ENCODE data around the gene NGEF.

GRCh38 chr2:232981356-232981755 lies 31.7 kb downstream of the NGEF start:
- TF ChIP-seq, protein P1, sequence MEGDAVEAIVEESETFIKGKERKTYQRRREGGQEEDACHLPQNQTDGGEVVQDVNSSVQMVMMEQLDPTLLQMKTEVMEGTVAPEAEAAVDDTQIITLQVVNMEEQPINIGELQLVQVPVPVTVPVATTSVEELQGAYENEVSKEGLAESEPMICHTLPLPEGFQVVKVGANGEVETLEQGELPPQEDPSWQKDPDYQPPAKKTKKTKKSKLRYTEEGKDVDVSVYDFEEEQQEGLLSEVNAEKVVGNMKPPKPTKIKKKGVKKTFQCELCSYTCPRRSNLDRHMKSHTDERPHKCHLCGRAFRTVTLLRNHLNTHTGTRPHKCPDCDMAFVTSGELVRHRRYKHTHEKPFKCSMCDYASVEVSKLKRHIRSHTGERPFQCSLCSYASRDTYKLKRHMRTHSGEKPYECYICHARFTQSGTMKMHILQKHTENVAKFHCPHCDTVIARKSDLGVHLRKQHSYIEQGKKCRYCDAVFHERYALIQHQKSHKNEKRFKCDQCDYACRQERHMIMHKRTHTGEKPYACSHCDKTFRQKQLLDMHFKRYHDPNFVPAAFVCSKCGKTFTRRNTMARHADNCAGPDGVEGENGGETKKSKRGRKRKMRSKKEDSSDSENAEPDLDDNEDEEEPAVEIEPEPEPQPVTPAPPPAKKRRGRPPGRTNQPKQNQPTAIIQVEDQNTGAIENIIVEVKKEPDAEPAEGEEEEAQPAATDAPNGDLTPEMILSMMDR (conservative IDR thresholded peaks at IDR 0.05 in 1 of 2, IDR thresholded peaks at IDR 0.05 in 1 of 2; ENCODE audit: extremely low read depth in 1 of 2, insufficient read depth in 1 of 2, low read depth in 1 of 2, low read length in 2 of 2): no peak
- no peak for TF ChIP-seq EZH2 (IDR thresholded peaks at IDR 0.05; ENCODE audit: borderline replicate concordance, low read length)
